Liver (tissue), 9 donors: ENCODE data around the gene ADAMTS14. TPM values are rescaled to one million over a fixed set of nuclear protein-coding genes. Genes with fewer than 3 reads are reported as not detected.

Experiments used
- DNase-seq: peaks from one replicate; pipeline ENCODE4 v3.0.0-alpha.2; 2017; ENCODE audit warnings: low spot score
- H3K27ac ChIP-seq, 2 donors: one replicate each; pipeline ENCODE4 v1.7.0; 2013; ENCODE audit warnings: inconsistent platforms in 2 of 2, low read length in 2 of 2, control low read depth in 1 of 2, low read depth in 1 of 2, mild to moderate bottlenecking in 1 of 2
- H3K27me3 ChIP-seq, 4 donors: one replicate each; pipeline versions ENCODE4 v1.6.1 to v1.7.0; 2013; ENCODE audit warnings: low read length in 3 of 4, inconsistent platforms in 1 of 4, mild to moderate bottlenecking in 1 of 4, moderate library complexity in 1 of 4; ENCODE audit not compliant: control insufficient read depth in 4 of 4, insufficient read depth in 4 of 4
- H3K36me3 ChIP-seq, 4 donors: one replicate each; pipeline versions ENCODE4 v1.6.1 to v1.7.0; 2013; ENCODE audit warnings: low read length in 3 of 4, mild to moderate bottlenecking in 3 of 4, low read depth in 1 of 4, moderate library complexity in 1 of 4; ENCODE audit not compliant: control insufficient read depth in 4 of 4, insufficient read depth in 3 of 4
- H3K4me1 ChIP-seq, 4 donors: one replicate each; pipeline versions ENCODE4 v1.6.1 to v1.7.0; 2013; ENCODE audit warnings: low read length in 3 of 4, mild to moderate bottlenecking in 3 of 4, moderate library complexity in 1 of 4; ENCODE audit not compliant: control insufficient read depth in 4 of 4, insufficient read depth in 4 of 4
- H3K4me3 ChIP-seq, 3 donors: one replicate each; pipeline versions ENCODE4 v1.6.1 to v1.7.0; 2013; ENCODE audit warnings: low read length in 3 of 3, control low read depth in 1 of 3, low read depth in 1 of 3, mild to moderate bottlenecking in 1 of 3
- H3K9ac ChIP-seq, 2 donors: one replicate each; pipeline ENCODE4 v1.7.0; 2013; ENCODE audit warnings: low read length in 2 of 2, mild to moderate bottlenecking in 2 of 2, moderate library complexity in 2 of 2, control low read depth in 1 of 2, low read depth in 1 of 2
- H3K9me3 ChIP-seq, 4 donors: one replicate each; pipeline versions ENCODE4 v1.6.1 to v1.7.0; 2013; ENCODE audit warnings: low read length in 3 of 4; ENCODE audit not compliant: control insufficient read depth in 4 of 4
- ATF3 ChIP-seq: IDR thresholded peaks from 2 replicates; pipeline ENCODE4 v1.6.1; 2016; ENCODE audit warnings: antibody characterized with exemption
- CTCF ChIP-seq: fragments of 150-350 bp; IDR thresholded peaks from 2 replicates; pipeline ENCODE4 v1.5.1; 2017; ENCODE audit warnings: improper control_type of control experiment, low read depth, low read length; ENCODE audit not compliant: missing input control
- FOXA1 ChIP-seq: IDR thresholded peaks from 2 replicates; pipeline ENCODE4 v1.6.1; 2016; ENCODE audit warnings: antibody characterized with exemption
- GABPA ChIP-seq, 2 donors: IDR thresholded peaks in 1 of 2; conservative IDR thresholded peaks in 1 of 2; 2 replicates each; pipeline ENCODE4 v1.6.1; 2016; ENCODE audit warnings: antibody characterized with exemption in 2 of 2, mild to moderate bottlenecking in 1 of 2, moderate library complexity in 1 of 2
- HNF4A ChIP-seq, 2 donors: conservative IDR thresholded peaks; 2 replicates each; pipeline ENCODE4 v1.6.1; 2016; ENCODE audit warnings: antibody characterized with exemption in 2 of 2, mild to moderate bottlenecking in 2 of 2
- JUND ChIP-seq, 2 donors: IDR thresholded peaks; 2 replicates each; pipeline ENCODE4 v1.6.1; 2016; ENCODE audit warnings: antibody characterized with exemption in 2 of 2
- MAX ChIP-seq: IDR thresholded peaks from 2 replicates; pipeline ENCODE4 v1.6.1; 2016; ENCODE audit warnings: antibody characterized with exemption
- NR2F2 ChIP-seq: IDR thresholded peaks from 2 replicates; pipeline ENCODE4 v1.6.1; 2016; ENCODE audit warnings: antibody characterized with exemption
- RAD21 ChIP-seq, 2 donors: IDR thresholded peaks; 2 replicates each; pipeline ENCODE4 v1.6.1; 2016; ENCODE audit warnings: antibody characterized with exemption in 2 of 2, mild to moderate bottlenecking in 2 of 2
- REST ChIP-seq: IDR thresholded peaks from 2 replicates; pipeline ENCODE4 v1.6.1; 2016; ENCODE audit warnings: antibody characterized with exemption, mild to moderate bottlenecking
- RXRA ChIP-seq, 2 donors: IDR thresholded peaks; 2 replicates each; pipeline ENCODE4 v1.6.1; 2017 to 2018; ENCODE audit warnings: antibody characterized with exemption in 2 of 2, mild to moderate bottlenecking in 1 of 2
- TAF1 ChIP-seq: conservative IDR thresholded peaks from 2 replicates; pipeline ENCODE4 v1.6.1; 2016; ENCODE audit warnings: antibody characterized with exemption, mild to moderate bottlenecking
- YY1 ChIP-seq: IDR thresholded peaks from 2 replicates; pipeline ENCODE4 v1.6.1; 2016; ENCODE audit warnings: antibody characterized with exemption, mild to moderate bottlenecking
- ZBTB33 ChIP-seq: IDR thresholded peaks from 2 replicates; pipeline ENCODE4 v1.6.1; 2016; ENCODE audit warnings: antibody characterized with exemption
- WGBS: extraction: QIAGEN DNeasy Blood & Tissue Kit; methylation state at CpG from one replicate; pipeline ENCODE4 v1.1.7; 2013; 5-methylcytosine and 5-hydroxymethylcytosine counted together
- polyA plus RNA-seq, 2 donors: library from polyadenylated mRNA; stranded (reverse) in 1 of 2; unstranded in 1 of 2; fragments of 200-250 nt in 1 of 2; fragments of >200 nt in 1 of 2; fragmentation: Nextera tagmentation in 1 of 2; extraction: Ambion mirVana in 1 of 2; gene quantifications; one replicate each; pipeline versions ENCODE4 v1.2.1 to v1.2.3, GENCODE V29; 2013 to 2015
- total RNA-seq, 2 donors: library from RNA; depleted of rRNA; stranded (reverse); fragments of >200 nt; gene quantifications; one replicate each; pipeline ENCODE4 v1.2.3, GENCODE V29; 2014
- donor health status: healthy.
- donor health status: healthy.
- donor health status: healthy.
- donor health status: healthy.
- donor health status: healthy.

Gene ADAMTS14
- total and polyA plus RNA-seq, 4 donors = 0.09 to 0.33 (median 0.13) TPM

GRCh38 chr10:70651661-70652060, 20.6 kb upstream of the ADAMTS14 start:
- WGBS = over 99% methylated on average over 5 of the region's 5 CpGs
- no peak for DNase-seq
- no peak for TF ChIP-seq MAX
- no peak for TF ChIP-seq REST
- TF ChIP-seq JUND (IDR thresholded peaks at IDR 0.05) = no peak
- TF ChIP-seq TAF1 = no peak
- no peak for TF ChIP-seq ATF3
- TF ChIP-seq RXRA (IDR thresholded peaks at IDR 0.05) = no peak
- no peak for TF ChIP-seq GABPA (IDR thresholded peaks at IDR 0.05 in 1 of 2, conservative IDR thresholded peaks at IDR 0.05 in 1 of 2)
- no peak for TF ChIP-seq HNF4A (conservative IDR thresholded peaks at IDR 0.05)
- TF ChIP-seq CTCF = no peak
- no peak for TF ChIP-seq ZBTB33
- TF ChIP-seq NR2F2 = no peak
- TF ChIP-seq RAD21 (IDR thresholded peaks at IDR 0.05) = no peak
- TF ChIP-seq FOXA1 = no peak
- no peak for TF ChIP-seq YY1
- Histone ChIP-seq H3K4me3 (no peak overlapping the region), H3K36me3 (no peaks in the 10 kb centered on the region), H3K9me3 (peaks cover 0 to 4% (median 2%) of the 10 kb centered on the region in 4 donors), H3K9ac (no peak overlapping the region), H3K27ac (no peak overlapping the region), H3K4me1 (no peaks in the 10 kb centered on the region), H3K27me3 (no peaks in the 10 kb centered on the region)
